NCI-H748 treated with DMSO at 0.1 percent for 48 hours (cell line): ENCODE measurements around the gene ANKRD60.

Source experiments
- DNase-seq: peaks from one replicate; lab custom pipeline; 2025; lab: John Stamatoyannopoulos, UW

The ANKRD60 gene

DNA sequence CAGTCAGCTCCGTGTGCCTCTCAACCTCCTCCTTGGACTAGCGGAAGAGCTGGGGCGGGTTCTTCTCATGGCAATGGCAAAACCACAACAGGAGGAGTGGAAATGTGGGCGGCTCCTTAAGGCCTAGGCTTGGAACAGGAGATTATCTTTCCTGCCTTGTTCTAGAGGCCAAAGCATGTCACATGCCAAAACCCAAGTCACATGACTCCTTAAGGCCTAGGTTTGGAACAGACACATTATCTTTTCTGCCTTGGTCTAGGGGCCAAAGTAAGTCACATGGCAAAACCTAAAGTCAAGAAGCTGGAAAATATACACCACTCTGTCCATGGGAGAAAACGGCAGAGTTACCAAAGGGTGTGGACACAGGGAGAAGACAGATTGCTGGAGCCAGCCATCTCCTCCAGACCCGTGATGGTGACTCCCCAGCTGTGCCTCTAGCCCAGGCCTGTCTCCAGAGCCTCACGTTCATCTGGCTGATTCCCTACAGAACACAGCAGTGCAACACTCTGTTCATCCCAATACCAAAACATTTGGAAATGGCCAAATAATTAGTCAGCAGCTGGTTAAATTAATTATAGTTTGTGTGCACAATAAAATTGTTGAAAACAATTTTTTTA lies 34.2 kb downstream of the ANKRD60 start:
- no peak for DNase-seq

DNA sequence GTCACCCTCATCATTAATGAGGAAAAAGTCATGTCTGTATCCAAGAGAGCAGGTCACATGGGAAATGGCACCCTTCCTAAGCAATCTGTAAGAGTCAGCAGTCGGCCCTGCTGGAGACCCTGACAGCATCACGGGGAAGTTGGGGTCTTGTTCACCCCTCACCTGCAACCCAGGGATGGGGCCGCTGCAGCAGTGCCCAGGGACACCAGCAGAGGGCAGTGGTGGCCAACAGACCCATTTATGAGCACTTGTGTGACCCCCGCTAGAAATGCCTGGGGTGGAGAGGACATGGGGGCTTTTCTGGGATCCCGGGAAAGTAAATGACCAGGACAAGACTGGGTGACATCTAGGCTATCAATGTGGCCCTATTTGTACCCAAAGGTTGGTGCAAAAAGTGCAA lies 35.9 kb downstream of the ANKRD60 start:
- no peak for DNase-seq

DNA sequence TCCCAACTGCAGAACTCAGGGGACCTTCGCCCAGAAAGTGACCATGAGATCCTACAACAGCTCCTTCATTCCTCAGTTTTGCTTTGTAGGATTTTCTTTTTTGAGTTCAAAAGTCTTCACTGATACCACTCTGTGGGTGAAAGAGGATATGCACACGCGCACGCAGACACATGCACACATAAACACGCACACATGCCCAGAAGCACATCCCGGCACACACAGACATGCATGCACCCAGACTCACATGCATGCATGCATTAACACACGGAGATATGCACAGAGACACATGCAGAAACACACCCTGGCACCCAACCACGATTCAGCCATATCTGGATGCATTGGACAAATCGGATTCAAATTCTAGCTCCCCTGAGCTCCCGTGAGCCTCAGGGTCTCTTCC lies 36.4 kb downstream of the ANKRD60 start:
- no peak for DNase-seq

DNA sequence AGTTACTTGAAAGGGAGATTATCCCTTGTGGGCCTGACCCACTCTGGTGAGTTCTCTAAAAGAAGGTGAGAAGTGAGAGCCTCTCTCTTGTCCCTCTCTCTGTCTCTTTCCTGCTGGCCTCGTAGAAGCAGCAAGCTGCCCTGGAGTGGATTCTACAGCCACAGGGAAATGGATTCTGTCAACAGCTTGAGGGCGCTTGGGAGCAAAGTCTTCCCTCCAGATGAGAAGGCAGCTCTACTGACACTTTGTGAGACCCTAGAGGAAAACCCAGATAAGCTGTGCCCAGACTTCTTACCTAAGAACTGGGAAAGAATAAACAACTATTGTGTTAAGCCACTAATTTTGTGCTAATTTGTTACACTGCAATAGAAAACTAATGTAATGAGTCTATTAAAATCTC lies 39.9 kb downstream of the ANKRD60 start:
- no peak for DNase-seq

DNA sequence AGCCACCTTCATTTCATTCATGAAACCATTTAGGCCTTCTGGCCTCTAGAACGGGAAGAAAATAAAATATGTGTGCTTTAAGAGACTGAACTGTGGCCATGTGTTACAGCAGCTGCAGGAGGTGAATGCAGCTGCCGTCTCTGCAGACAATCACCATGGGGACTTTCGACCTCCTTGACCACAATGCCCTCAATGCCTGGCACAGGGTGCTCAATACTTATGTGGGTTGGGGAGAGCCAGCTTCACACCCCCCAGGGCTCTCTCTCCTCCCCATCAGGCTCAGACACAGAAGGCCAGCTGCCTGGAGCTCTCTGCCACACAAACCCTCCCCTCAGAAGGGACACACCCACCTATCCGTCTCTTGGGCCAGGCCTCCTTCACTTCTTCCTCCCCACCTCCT lies 43.5 kb downstream of the ANKRD60 start:
- no peak for DNase-seq

DNA sequence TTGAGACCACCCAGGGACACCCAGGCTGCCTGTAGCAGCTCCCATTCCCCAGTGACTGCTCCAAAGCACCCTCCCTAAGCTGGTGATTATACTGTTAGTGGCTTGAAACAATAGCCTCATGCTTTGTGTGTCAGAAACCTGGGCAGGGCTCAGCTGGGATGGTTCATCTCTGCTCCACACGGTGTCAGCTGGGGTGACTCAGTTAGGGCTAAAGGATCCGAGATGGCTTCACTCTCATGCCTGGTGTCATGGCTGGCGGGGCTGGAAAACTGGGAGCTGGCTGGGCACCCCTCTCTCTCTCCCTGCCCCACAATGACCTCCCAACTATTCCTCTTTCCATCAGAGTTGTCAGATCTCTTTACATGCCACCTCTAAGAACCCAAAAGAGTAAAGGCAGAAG lies 44.4 kb downstream of the ANKRD60 start:
- DNase-seq, result no peak

DNA sequence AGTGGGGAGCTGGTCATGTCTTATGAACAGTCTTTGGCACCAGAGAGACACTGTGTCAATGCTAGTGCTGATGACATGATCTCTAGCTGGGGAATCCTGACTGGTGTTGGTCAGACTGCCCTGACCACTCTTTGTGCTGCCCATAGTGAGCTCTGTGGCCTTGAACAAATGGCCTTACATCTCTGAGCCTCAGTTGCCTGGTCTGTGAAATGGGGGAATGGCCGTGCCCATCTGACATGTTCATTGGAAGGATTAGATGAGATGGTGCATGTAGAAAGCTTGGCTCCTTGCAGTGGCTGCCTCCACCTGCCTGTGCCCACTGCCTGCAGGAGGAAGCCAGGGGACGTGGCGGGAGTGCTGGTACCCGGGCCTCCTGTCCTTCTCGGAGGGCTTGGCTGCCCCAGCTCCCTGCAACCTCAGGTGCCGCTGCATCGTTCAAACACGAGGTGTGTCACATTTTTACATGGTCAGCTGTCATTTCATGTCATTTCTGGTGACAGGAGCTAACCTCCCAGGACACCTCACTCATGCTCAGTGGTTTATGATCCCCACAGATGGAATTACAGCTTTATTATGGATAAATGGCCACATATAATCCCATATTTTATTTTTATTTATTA lies 45.8 kb downstream of the ANKRD60 start:
- DNase-seq, result no peak

DNA sequence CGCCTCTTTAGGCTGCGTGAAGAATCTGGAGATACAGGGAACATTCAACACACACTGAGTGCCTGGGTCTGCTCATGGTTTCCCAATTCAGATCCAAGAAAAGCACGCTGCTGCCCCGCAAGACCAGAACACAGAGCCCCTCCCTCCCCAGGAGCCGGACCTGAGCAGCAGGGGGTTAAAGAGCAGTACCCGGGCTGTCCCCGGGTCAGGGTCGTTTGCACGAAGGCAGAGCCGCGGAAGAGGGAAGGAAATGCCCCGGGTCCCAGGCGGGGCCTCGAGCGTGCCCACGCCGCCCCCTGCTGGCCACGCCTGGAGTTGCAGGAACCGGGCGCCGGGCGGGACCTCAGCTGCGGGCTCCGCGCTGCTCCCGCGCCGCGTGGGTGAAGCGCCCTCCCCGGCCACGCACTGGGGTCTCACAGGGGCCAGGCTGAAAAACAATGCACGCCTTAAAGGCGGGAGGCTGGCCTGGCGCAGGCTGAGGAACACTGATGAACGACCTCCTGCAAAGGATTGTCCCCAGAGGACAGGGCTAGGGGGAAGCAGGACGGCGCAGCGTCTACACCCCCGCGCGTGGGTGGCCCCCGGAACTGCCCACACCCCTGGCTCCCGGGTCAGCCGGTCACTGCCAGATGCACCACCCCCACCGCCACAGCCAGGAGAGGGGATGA lies 48.9 kb downstream of the ANKRD60 start:
- DNase-seq, result peak; percentile 3

DNA sequence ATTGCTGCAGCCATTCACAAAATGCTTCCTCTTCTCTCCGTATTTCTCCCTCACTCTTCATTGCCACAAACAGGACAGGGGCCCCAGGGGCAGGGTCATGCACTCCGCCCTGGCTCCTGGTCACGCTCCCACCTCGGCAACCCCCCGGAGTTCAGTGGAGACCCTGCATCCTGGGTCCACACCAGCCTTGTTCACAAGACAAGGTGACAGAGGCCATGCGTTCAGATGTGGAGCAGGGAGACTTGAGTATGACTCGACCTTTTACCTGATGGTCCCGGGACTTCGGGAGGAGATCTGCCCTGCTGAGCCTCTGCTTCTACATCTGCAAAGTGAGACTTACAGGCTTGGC lies 49.4 kb downstream of the ANKRD60 start:
- DNase-seq, result no peak

DNA sequence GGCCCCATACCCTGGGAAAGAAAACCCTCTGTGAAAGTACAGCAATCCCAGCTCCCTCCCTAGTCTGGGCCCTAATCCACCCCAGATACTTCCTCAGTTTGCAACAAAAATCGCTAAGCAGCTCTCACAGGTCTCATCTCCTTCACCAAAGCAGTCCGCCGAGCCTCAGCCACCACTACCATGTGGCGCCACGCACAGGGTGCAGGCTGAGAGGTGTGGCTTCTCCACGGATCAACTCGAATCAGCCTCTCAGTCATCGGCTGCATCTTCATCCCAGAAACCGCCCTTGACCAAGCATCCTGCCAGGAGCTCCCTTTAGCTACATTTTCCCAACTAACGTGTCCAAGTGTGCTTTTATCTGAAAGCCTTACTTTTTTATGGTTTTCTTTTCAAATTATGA lies 50.7 kb downstream of the ANKRD60 start:
- no peak for DNase-seq

DNA sequence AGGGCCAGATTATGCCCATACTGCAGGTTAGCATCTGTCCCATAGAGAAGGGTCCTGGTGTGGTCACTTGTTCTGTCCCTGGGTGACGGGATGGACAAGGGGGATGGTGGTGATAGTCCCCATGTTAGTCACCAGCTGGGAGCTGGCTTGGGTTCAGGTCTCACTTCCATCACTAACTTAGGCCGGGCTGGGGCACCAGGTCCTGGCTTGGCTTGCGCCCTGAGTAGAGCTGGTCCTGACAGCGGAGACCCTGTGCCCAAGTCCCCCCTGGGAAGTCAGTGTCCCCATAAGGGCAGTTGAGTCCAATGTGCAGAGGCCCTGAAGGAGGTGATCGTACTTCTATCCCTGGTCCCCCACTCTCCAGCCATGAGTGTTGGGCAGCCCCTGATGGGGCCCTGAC lies 52.6 kb downstream of the ANKRD60 start:
- DNase-seq, result no peak

DNA sequence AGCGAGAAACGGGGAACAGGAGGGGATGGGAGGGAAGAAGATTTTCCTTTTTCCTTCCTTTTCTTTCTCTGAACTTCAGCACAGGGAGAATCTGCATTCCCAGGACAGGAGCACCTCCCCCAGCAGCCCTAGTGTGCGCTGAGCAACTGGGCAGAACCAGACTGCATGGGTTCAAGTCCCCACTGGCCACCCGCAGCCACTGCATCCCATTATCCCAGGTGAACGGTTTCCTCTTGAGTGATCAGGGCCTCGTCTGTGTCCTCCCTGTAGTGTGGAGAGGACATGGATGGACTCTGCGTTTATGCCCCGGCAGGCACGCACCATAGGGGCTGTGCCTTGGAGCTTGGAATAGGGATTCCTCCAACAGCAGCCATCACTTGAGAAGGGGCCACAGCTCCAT lies 53.0 kb downstream of the ANKRD60 start:
- no peak for DNase-seq

DNA sequence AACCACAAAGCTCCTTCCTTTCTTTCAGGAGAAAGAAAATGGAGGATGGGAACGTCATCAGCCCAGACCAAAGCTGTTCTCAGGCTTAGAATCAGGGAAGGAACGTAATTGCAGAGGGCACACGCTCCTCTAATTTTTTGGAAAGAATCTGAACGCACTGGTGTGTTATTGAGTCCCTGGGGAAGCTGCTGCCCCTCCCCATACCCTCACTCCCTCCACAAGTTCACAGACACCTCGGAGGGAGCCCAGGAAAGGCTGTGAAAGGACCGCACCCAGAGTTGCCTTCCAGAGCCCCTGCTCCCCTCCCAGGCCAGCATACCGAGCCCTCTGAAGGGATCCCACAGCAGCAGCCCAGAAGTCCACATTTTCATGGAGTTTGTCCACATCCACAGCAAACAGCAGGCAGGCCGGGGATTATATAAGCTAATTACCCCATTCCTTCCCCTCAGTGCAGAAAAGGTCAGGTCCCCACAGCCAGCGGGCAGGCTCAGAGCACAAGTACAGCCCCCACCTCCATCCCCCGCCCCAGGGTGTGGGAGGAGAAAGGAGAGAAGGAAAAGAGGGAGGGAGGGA lies 53.7 kb downstream of the ANKRD60 start:
- no peak for DNase-seq

DNA sequence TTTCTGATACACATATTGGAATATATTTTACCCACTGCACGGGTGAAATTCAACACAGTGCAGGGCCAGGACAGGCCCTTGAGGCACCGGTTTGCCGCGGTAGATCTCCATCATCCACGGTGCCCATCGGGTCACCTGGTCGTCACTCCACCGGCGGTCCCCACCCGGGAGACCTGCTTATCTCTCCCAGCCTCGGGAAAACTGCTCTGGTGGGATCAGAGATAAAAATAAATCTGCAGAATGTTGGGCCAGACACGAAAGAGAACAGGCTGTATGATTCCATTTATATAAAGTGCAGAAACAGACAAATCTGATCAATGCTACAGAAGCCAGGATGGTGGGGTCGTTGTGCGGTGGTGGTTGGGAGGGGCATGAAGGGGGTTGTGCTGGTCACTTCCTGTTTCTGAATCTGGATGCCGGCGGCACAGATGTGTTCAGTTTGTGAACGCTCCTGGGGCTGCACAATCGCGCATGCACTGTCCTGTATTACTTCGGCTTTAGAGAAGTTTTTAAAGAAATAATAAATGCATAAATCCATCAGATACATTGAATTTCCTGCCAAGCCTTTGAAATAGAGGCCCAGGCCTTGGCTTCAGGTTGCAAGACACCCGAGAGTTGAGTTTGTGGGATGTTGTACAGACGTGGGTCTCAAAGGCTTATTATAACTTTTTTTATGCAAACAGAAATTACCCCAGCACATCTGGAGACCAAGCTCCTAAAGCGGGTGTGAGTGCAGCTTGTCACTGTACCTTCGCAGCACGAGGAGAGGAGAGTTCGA lies 54.3 kb downstream of the ANKRD60 start:
- no peak for DNase-seq

DNA sequence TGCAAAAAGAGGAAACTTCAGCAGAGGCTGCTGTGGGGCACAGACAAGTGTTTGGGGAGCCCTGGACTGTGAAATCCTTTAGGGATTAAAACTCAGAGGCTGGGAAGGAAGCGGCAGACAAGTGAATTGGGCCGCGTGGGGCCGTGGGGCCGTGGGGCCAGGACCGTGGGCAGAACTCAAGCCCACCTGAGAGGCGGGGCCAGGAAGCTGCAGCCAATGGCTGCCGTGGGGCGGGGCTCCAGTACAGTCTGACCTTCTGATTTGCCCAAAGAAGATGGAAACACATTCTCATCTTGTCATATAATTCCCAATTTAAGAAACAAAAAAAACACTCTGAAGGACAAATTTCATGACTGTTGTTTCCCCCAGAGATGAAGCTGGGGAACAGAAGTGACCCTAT lies 55.4 kb downstream of the ANKRD60 start:
- DNase-seq, result no peak

DNA sequence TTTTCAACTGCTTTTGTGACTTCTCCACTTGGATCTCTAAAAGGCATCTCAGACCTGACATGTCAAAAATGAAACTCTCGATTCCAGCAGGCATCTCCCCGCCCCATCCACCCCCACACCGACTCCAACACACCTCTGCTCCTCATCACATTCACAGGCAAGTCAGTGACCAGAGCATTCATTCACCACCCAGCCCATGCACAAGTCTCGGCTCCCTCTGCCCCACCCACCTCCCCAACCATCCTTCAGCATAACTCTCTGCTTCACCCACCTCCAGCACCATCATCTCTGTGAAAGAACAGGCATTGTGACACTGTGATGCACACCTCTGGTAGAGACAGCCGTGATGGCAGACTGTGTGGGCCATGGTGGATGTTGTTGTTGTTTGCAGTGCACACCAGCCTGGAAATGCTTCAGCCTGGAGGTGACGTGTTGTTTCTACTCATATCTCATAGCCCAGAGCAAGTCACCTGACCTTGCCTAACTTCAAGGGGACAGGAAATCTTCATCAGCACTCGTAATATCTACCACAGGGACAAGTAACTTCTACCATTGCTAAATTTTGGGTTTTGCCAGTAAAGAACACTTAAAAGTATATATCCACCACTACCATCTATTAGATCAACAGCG lies 56.5 kb downstream of the ANKRD60 start:
- no peak for DNase-seq

DNA sequence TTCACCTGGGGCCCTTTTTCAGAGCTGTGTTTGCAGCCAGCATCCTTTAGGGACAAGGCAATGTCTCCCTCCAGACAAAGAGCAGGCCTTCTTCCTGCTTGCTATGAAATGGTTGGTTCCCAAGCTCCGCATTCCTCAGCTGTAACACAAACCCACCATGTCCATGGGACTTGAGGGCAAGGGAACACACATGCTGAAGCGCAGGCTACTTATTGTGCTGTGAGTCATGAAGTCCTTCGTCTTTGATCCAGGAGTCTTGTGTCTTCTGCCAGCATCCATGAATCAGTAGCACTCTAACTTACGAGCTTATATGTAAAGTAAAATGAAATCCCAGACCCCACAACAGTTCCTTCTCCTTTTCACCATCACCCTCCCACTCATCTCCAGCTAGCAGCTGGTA lies 59.0 kb downstream of the ANKRD60 start:
- no peak for DNase-seq

DNA sequence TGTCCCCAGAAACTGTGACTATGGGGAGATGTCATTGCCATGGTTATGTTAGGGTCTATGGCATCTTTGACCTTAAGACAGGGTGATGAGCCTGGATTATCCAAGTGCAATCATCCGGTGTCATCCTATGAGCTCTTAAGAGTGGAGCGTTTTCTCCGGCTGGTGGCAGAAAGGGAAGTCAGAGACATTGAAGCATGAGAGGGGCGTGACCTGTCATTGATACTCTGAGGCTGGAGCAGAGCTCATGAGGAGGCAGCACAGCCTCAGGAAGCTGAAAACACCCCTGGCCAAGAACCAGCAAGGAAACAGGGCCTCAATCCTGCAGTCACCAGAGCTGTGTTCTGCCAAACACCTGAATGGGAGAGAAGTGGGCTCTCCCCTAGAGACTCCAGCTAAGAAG lies 59.6 kb downstream of the ANKRD60 start:
- no peak for DNase-seq

DNA sequence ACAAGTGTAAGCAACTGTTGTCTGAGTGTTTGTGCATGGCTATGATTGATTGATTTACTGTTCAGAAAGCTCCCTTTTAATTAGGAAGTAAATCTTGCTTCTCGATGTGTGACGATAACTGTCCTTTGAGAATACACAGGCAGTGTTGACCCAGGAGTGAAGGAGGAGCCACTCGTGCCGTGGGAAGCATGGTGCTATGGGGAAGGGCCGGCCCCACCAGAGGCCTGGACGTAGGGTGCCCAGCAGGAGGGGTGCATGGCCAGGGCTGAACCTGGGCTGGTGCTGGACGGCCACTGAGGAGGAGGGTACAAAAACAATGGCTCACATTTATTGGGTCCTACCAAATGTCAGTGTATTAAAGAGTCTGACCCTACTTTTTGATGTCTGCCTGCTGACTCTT lies 60.7 kb downstream of the ANKRD60 start:
- no peak for DNase-seq
